ENCODE measurements around the gene DYNC1H1.

DYNC1H1 gene

DNA sequence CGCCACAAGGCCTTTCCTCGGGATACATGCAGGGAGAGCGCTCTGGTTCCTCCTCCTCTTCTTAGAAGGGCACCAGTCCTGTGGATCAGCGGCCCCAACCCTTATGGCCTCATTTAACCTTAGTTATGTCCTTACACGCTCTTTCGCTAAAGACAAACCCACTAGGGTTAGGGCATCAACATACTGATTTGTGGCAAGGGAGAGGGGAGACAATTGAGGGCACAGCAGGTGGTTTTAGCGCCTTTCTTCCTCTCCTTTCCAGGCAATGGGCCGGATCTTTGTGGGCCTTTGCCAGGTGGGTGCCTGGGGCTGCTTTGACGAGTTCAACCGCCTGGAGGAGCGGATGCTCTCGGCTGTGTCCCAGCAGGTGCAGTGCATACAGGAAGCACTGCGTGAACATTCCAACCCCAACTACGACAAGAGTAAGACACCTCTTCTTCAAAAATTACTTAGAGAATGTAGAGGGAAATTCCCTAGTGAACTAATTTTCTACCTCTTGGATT lies 43.6 kb downstream of the DYNC1H1 start:
- H3K4me3 ChIP-seq (replicated peaks; ENCODE audit: low read depth, low read length) = no peak overlapping the region
- no peak for DNase-seq (ENCODE audit: low read depth)
- TF ChIP-seq, protein P1, sequence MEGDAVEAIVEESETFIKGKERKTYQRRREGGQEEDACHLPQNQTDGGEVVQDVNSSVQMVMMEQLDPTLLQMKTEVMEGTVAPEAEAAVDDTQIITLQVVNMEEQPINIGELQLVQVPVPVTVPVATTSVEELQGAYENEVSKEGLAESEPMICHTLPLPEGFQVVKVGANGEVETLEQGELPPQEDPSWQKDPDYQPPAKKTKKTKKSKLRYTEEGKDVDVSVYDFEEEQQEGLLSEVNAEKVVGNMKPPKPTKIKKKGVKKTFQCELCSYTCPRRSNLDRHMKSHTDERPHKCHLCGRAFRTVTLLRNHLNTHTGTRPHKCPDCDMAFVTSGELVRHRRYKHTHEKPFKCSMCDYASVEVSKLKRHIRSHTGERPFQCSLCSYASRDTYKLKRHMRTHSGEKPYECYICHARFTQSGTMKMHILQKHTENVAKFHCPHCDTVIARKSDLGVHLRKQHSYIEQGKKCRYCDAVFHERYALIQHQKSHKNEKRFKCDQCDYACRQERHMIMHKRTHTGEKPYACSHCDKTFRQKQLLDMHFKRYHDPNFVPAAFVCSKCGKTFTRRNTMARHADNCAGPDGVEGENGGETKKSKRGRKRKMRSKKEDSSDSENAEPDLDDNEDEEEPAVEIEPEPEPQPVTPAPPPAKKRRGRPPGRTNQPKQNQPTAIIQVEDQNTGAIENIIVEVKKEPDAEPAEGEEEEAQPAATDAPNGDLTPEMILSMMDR (IDR thresholded peaks at IDR 0.05; ENCODE audit: low read length, missing control alignments) = no peak

DNA sequence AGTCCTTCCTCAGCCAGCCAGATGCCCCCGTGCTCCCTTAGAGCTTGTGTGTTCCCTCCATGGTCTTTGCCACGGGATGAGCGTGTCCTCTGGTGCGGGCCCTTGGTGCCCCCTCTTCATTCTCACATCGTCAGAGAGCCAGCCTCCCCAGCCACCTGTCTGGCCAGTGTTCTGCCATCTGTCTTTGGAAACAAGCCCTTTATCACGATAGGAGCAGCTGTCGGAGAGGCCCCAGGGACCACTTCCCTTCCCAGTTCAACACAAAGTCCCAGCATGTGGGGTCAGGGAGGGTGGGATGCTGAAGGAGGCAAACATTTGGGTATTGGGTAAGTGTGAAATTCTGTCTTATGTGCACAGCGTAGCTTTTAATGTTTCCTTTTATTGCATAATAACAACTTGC lies 44.5 kb downstream of the DYNC1H1 start:
- no peak for DNase-seq (ENCODE audit: low read depth)
- TF ChIP-seq, protein P1 (IDR thresholded peaks at IDR 0.05; ENCODE audit: low read length, missing control alignments) = no peak
- no peak overlapping the region for H3K4me3 ChIP-seq (replicated peaks; ENCODE audit: low read depth, low read length)

DNA sequence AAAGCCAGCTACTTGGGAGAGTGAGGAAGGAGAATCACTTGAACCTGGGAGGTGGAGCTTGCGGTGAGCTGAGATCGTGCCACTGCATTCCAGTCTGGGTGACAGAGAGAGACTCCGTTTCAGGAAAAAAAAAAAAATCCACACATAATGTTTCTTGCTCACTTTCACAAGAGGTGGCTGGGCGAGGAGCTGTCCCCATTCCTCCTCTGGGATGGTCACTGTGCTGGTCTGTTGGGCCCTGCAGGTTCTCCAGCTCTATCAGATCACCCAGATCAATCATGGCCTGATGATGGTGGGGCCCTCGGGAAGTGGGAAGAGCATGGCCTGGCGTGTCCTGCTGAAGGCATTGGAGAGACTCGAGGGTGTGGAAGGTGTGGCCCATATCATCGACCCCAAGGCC lies 47.3 kb downstream of the DYNC1H1 start:
- H3K4me3 ChIP-seq (replicated peaks; ENCODE audit: low read depth, low read length) = no peak overlapping the region
- TF ChIP-seq, protein P1 (IDR thresholded peaks at IDR 0.05; ENCODE audit: low read length, missing control alignments) = no peak

DNA sequence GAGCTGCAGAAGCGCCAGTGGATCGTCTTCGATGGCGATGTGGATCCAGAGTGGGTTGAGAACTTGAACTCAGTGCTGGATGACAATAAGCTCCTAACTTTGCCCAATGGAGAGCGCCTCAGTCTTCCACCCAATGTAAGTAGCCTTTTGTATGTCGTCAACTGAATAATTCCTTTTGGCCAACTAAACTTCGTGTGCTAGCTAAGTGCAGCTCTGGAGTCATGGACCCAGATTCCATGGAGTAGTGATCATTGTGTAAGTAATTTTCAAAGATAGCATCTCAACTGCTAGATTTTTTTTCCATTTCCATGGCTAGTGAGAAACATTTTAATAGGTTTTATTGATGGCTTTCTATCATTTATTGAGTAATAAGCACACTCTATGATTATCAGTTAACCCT lies 48.0 kb downstream of the DYNC1H1 start:
- TF ChIP-seq, protein P1 (IDR thresholded peaks at IDR 0.05; ENCODE audit: low read length, missing control alignments) = no peak
- H3K4me3 ChIP-seq (replicated peaks; ENCODE audit: low read depth, low read length) = no peak overlapping the region
- no peak for DNase-seq (ENCODE audit: low read depth)

More for the DNA sequence above, 47.3 kb downstream of the DYNC1H1 start:
- no peak for DNase-seq (ENCODE audit: low read depth)

DNA sequence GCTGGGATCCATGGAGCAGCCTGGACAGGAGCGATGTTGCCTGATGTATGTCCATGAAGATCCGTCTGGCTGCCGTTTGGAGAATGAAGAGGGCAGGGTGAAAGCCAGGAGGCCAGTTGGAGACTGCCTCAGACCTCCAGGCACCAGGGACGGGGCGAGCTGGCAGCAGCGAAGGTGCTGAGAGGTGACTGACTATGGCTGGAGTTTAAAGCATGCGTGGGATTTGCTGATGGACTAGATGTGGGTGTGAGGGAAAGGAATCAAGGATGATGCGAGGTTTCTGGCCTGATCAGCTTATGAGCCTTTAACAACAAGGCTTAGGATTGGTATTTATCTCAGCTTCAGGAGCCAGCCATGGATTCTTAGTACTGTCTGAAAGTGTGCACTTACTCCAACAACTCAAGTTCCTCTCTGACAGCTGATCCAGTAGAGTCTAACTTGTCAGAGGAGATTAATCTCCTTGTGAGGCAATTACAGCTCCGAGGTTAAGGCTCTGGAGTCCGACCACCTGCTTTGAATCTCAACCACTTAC lies 49.4 kb downstream of the DYNC1H1 start:
- DNase-seq (ENCODE audit: low read depth) = no peak
- TF ChIP-seq, protein P1 (IDR thresholded peaks at IDR 0.05; ENCODE audit: low read length, missing control alignments) = no peak

DNA sequence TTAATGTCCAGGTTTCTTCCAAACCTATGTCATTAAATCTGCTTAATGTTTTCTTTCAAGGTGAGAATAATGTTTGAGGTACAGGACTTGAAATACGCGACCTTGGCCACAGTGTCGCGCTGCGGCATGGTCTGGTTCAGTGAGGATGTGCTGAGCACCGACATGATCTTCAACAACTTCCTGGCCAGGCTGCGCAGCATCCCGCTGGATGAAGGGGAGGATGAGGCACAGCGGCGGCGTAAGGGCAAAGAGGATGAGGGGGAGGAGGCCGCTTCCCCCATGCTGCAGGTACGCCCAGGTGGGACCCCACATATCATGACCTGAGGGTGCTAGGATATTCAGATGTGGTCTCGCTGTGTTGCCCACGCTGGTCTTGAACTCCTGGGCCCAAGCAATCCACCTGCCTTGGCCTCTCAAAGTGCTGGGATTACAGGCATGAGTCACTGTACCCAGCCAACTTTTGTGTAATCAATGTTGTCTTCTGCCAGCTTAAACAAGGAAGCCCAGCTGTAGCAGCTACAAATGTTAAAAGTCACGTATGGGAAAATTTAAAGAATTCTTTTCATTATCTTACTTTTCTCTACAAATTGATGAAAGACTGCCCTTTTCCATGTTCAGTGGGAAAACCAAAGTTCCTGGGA lies 50.8 kb downstream of the DYNC1H1 start:
- TF ChIP-seq, protein P1 (IDR thresholded peaks at IDR 0.05; ENCODE audit: low read length, missing control alignments) = no peak
- DNase-seq (ENCODE audit: low read depth) = no peak
- H3K4me3 ChIP-seq (replicated peaks; ENCODE audit: low read depth, low read length) = no peak overlapping the region

More for the DNA sequence above, 49.4 kb downstream of the DYNC1H1 start:
- no peak overlapping the region for H3K4me3 ChIP-seq (replicated peaks; ENCODE audit: low read depth, low read length)

DNA sequence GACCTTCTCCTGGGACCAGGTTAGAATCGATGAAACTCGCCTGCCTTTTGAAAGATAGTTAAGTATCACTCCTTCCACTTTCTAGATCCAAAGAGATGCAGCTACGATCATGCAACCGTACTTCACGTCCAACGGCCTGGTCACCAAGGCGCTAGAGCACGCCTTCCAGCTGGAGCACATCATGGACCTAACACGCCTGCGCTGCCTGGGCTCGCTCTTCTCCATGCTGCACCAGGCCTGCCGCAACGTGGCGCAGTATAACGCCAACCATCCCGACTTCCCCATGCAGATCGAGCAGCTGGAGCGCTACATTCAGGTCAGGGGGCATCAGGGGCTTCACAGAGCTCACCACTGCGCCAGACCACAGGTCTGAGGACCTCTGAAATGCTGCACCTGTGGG lies 51.4 kb downstream of the DYNC1H1 start:
- no peak for DNase-seq (ENCODE audit: low read depth)
- TF ChIP-seq, protein P1 (IDR thresholded peaks at IDR 0.05; ENCODE audit: low read length, missing control alignments) = no peak
- H3K4me3 ChIP-seq (replicated peaks; ENCODE audit: low read depth, low read length) = no peak overlapping the region

All from fibroblast of pulmonary artery (primary cell).